ENCODE data around the gene THOC5. TPM values are rescaled to one million over a fixed set of nuclear protein-coding genes. Genes with fewer than 3 reads are reported as not detected.

THOC5 gene
- total and polyA plus RNA-seq, 12 donors, result 13.2 to 42.4 (median 27.7) TPM

DNA sequence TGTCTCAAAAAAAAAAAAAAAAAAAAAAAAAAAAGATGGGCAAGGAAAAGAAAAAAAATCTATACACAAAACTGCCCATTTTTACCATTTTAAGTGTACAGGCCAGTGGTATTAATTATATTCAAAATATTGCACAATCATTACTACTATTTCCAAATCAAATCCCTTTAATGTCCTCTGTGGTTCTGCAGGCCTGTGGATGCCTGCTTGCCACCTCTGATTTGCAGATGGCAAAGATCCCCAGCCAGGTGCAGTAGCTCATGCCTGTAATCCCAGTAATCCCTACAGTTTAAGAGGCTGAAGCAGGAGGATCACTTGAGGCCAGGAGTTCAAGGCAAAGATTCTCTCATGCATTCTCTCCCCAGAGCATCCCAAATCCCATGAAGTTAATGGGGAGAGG, 95.0 kb downstream of the THOC5 start:
- H3K27ac ChIP-seq, result no peak overlapping the region

DNA sequence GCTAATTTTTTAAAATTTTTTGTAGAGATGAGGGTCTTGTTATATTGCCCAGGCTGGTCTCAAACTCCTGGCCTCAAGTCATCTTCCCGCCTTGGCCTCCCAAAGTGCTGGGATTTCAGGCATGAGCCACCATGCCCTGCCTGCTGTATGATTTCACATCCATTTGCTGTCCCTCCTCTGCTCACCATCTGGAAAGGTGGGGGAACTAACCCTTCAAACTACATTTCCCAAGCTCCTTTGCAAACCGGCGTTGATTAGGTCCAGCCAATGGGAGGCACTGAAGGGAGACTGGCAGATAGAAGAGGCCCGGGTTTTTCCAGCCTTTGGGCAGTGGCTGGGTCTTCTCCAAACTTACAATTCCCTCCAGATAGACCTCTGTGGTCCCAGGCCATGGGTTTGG, 95.8 kb downstream of the THOC5 start:
- intact Hi-C loops (cut with DNase I), result no loop called here
- H3K27ac ChIP-seq, result no peak overlapping the region
- H3K9me3 ChIP-seq (replicated peaks in 1 of 3), result no peaks in the 10 kb centered on the region
- peak in 1 of 7 donors; percentile 57 for DNase-seq
- no peak for TF ChIP-seq POLR2A (IDR thresholded peaks at IDR 0.05)
- H3K4me3 ChIP-seq, result no peak overlapping the region
- no peaks in the 10 kb centered on the region for H3K36me3 ChIP-seq (replicated peaks in 1 of 2)
- no peaks in the 10 kb centered on the region for H3K27me3 ChIP-seq
- no peaks in the 10 kb centered on the region for H3K4me1 ChIP-seq (replicated peaks in 1 of 2)
- 39 to 58% (median 51%) methylated on average over 4 of the region's 4 CpGs for WGBS, 4 donors

More for the DNA sequence above, 95.0 kb downstream of the THOC5 start:
- Histone ChIP-seq H3K27me3 (no peaks in the 10 kb centered on the region), H3K4me1 (replicated peaks in 1 of 2) (no peaks in the 10 kb centered on the region), H3K36me3 (replicated peaks in 1 of 2) (no peaks in the 10 kb centered on the region), H3K9me3 (replicated peaks in 1 of 3) (no peaks in the 10 kb centered on the region), H3K4me3 (no peak overlapping the region)
- intact Hi-C loops (cut with DNase I), result no loop called here
- DNase-seq, result no peak
- TF ChIP-seq POLR2A (IDR thresholded peaks at IDR 0.05), result no peak
- TF ChIP-seq, protein P1, sequence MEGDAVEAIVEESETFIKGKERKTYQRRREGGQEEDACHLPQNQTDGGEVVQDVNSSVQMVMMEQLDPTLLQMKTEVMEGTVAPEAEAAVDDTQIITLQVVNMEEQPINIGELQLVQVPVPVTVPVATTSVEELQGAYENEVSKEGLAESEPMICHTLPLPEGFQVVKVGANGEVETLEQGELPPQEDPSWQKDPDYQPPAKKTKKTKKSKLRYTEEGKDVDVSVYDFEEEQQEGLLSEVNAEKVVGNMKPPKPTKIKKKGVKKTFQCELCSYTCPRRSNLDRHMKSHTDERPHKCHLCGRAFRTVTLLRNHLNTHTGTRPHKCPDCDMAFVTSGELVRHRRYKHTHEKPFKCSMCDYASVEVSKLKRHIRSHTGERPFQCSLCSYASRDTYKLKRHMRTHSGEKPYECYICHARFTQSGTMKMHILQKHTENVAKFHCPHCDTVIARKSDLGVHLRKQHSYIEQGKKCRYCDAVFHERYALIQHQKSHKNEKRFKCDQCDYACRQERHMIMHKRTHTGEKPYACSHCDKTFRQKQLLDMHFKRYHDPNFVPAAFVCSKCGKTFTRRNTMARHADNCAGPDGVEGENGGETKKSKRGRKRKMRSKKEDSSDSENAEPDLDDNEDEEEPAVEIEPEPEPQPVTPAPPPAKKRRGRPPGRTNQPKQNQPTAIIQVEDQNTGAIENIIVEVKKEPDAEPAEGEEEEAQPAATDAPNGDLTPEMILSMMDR (IDR thresholded peaks at IDR 0.05), result no peak

DNA sequence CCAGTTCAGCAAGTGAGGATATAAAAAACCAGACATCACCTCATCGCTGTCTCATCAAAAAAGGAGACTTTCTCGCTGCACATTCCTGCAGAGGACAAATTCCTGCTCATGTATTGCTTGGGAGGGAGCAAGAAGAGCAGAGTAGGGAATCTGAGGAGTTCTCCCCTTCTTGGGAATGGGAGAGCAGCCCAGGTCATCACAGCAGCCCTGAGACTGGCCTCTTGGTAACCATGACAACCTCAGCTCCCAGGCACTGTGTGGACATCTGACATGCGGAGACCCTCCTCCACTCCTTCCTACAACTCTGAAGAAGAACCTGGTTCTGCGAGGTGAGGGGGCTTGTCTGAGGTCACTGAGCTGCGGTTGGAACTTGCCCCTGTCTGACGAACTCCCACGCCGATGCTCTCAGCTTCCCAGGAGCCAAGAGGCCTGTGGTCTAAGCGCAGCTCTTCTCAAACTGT, 97.3 kb downstream of the THOC5 start:
- no peaks in the 10 kb centered on the region for H3K9me3 ChIP-seq (replicated peaks in 1 of 3)
- H3K36me3 ChIP-seq (replicated peaks in 1 of 2), result no peaks in the 10 kb centered on the region
- no peak overlapping the region for H3K27ac ChIP-seq
- intact Hi-C loops (cut with DNase I), result no loop called here
- no peak overlapping the region for H3K4me3 ChIP-seq
- H3K27me3 ChIP-seq, result no peaks in the 10 kb centered on the region
- DNase-seq, result no peak
- no peaks in the 10 kb centered on the region for H3K4me1 ChIP-seq (replicated peaks in 1 of 2)
- 78 to 83% (median 79%) methylated on average over 8 to 9 of the region's 9 CpGs for WGBS, 4 donors
- no peak for TF ChIP-seq POLR2A (IDR thresholded peaks at IDR 0.05)
- TF ChIP-seq, protein P1 (IDR thresholded peaks at IDR 0.05), result no peak

Other genes starting within 250 kb of the THOC5 start
- gene GAS2L1, start 247.1 kb downstream of the THOC5 start, total RNA-seq, result 10 to 100 TPM in 8 of 9 donors, 1 to 10 TPM in 1; 5.3 to 87.3 (median 55.0) TPM
- 10 to 100 TPM in 2 of 3 donors, 1 to 10 TPM in 1; 3.6 to 42.1 (median 33.1) TPM for gene GAS2L1, start 247.1 kb downstream of the THOC5 start, polyA plus RNA-seq
- gene RASL10A, start 238.1 kb downstream of the THOC5 start, total RNA-seq, result 1 to 10 TPM in 7 of 9 donors, under 1 TPM in 2; 0.33 to 3.7 (median 1.5) TPM
- 10 to 100 TPM in 1 of 3 donors, 1 to 10 TPM in 1, under 1 TPM in 1; 0.51 to 14.4 (median 9.1) TPM for gene RASL10A, start 238.1 kb downstream of the THOC5 start, polyA plus RNA-seq
- 100 to 1,000 TPM in 8 of 9 donors, 10 to 100 TPM in 1; 59.5 to 190 (median 121) TPM for gene AP1B1, start 165.2 kb downstream of the THOC5 start, total RNA-seq
- gene AP1B1, start 165.2 kb downstream of the THOC5 start, polyA plus RNA-seq, result 10 to 100 TPM; 47.6 to 69.5 (median 55.8) TPM
- gene RFPL1, start 115.2 kb downstream of the THOC5 start, total RNA-seq, result not detected
- not detected for gene RFPL1, start 115.2 kb downstream of the THOC5 start, polyA plus RNA-seq
- 10 to 100 TPM in 8 of 9 donors, 1 to 10 TPM in 1; 6.8 to 35.6 (median 21.7) TPM for gene NEFH, start 73.5 kb downstream of the THOC5 start, total RNA-seq
- 10 to 100 TPM; 11.9 to 81.1 (median 19.5) TPM for gene NEFH, start 73.5 kb downstream of the THOC5 start, polyA plus RNA-seq
- gene NIPSNAP1, start 27.4 kb upstream of the THOC5 start, total RNA-seq, result 100 to 1,000 TPM in 1 of 9 donors, 10 to 100 TPM in 8; 40.9 to 129 (median 64.0) TPM
- gene NIPSNAP1, start 27.4 kb upstream of the THOC5 start, polyA plus RNA-seq, result 10 to 100 TPM; 33.1 to 85.7 (median 35.3) TPM
- 10 to 100 TPM; 28.8 to 67.4 (median 53.7) TPM for gene NF2, start 49.9 kb upstream of the THOC5 start, total RNA-seq
- 10 to 100 TPM; 12.2 to 22.2 (median 18.6) TPM for gene NF2, start 49.9 kb upstream of the THOC5 start, polyA plus RNA-seq
- gene CABP7, start 166.2 kb upstream of the THOC5 start, total RNA-seq, result 10 to 100 TPM in 4 of 9 donors, 1 to 10 TPM in 3, under 1 TPM in 2; 0.77 to 15.1 (median 6.7) TPM
- gene CABP7, start 166.2 kb upstream of the THOC5 start, polyA plus RNA-seq, result 1 to 10 TPM; 2.7 to 7.4 (median 5.0) TPM
- gene ZMAT5, start 213.2 kb upstream of the THOC5 start, total RNA-seq, result 10 to 100 TPM; 16.3 to 52.1 (median 34.5) TPM
- 10 to 100 TPM; 13.1 to 97.8 (median 75.7) TPM for gene ZMAT5, start 213.2 kb upstream of the THOC5 start, polyA plus RNA-seq
- gene UQCR10, start 213.6 kb upstream of the THOC5 start, total RNA-seq, result 100 to 1,000 TPM in 8 of 9 donors, 10 to 100 TPM in 1; 51.3 to 341 (median 170) TPM
- gene UQCR10, start 213.6 kb upstream of the THOC5 start, polyA plus RNA-seq, result 100 to 1,000 TPM; 217 to 489 (median 301) TPM

All from adrenal gland (tissue), 12 donors.